ENCODE measurements around the gene TUBG1.

DNA sequence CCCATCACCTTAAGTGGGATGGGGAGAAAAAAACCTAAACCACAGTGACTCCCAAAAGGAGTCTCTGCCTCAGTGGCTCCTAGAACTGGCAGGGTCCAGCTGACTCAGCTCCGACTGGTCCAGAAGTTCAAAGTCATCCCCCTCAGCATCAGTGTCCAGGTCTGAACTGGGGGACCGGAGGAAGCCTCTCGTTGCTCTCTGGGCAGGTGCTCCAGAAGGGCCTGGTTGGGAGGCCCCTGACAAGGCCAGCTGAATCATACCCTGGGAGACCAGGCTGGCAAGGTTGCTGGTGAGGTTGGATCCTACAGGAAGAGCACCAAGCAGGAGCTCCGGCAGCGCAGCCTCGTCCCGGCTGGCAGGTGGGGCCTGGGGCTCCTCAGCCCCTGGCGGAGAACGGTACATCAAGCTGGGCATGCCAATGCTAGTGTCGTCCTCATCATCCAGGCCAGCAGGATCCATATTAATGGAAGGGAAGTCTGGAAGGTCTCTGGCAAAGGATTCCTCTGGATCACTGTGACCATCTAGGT is 27.7 kb upstream of the TUBG1 start:
- TF ChIP-seq TAF1 (IDR thresholded peaks at IDR 0.05; ENCODE audit: borderline replicate concordance, low read depth, low read length) (no peak), POLR2A (IDR thresholded peaks at IDR 0.05; ENCODE audit: low read depth, low read length) (no peak)

Measured in GM12892 (cell line).